CD14-positive monocyte (primary cell): ENCODE data around the gene ZNF865. TPM values are rescaled to one million over a fixed set of nuclear protein-coding genes. Genes with fewer than 3 reads are reported as not detected.
"Not testable (repeated sequence)": the region's sequence is repeated elsewhere in the genome, so short reads cannot be mapped to it uniquely, and the experiment has no call there.

ENCODE experiments used
- DNase-seq, 3 donors: peaks; one replicate each; pipeline ENCODE4 v3.0.0-alpha.2; 2011 to 2022
- H2AFZ ChIP-seq: 2 replicates; pipeline ENCODE4 v1.6.0; 2012; ENCODE audit warnings: mild to moderate bottlenecking, low read depth, low read length, inconsistent platforms; ENCODE audit not compliant: insufficient read depth, poor library complexity, severe bottlenecking
- H3K27ac ChIP-seq, 2 donors: 1 replicate in 1 of 2; 2 replicates in 1 of 2; pipeline ENCODE4 v1.5.1; 2012 to 2013; ENCODE audit warnings: low read length in 2 of 2, control low read depth in 1 of 2, inconsistent platforms in 1 of 2, low read depth in 1 of 2, mild to moderate bottlenecking in 1 of 2
- H3K27me3 ChIP-seq, 2 donors: one replicate each; pipeline versions ENCODE4 v1.6.0 to v1.6.1; 2011 to 2013; ENCODE audit warnings: low read length in 2 of 2; ENCODE audit not compliant: control insufficient read depth in 2 of 2, insufficient read depth in 2 of 2
- H3K36me3 ChIP-seq, 2 donors: replicated peaks in 1 of 2; 1 replicate in 1 of 2; 2 replicates in 1 of 2; pipeline versions ENCODE4 v1.5.1 to v1.6.1; 2012 to 2013; ENCODE audit warnings: low read length in 2 of 2, control low read depth in 1 of 2, inconsistent platforms in 1 of 2, mild to moderate bottlenecking in 1 of 2; ENCODE audit not compliant: insufficient read depth in 2 of 2, control insufficient read depth in 1 of 2
- H3K4me1 ChIP-seq, 2 donors: 1 replicate in 1 of 2; 2 replicates in 1 of 2; pipeline versions ENCODE4 v1.5.1 to v1.6.1; 2012 to 2013; ENCODE audit warnings: low read length in 2 of 2, control low read depth in 1 of 2, inconsistent platforms in 1 of 2, mild to moderate bottlenecking in 1 of 2, moderate library complexity in 1 of 2; ENCODE audit not compliant: insufficient read depth in 2 of 2, control insufficient read depth in 1 of 2
- H3K4me2 ChIP-seq: replicated peaks from 2 replicates; pipeline ENCODE3; 2012; ENCODE audit warnings: low read length, moderate library complexity, mild to moderate bottlenecking; ENCODE audit not compliant: poor library complexity, severe bottlenecking; ENCODE audit errors: extremely low read depth
- H3K4me3 ChIP-seq, 3 experiments: fragments of 200-600 bp in 1 of 3; sonication (generic) in 1 of 3; replicated peaks in 1 of 3; 1 replicate in 2 of 3; 2 replicates in 1 of 3; pipeline ENCODE4 v1.5.1; 2011 to 2013; ENCODE audit warnings: low read length in 3 of 3, mild to moderate bottlenecking in 3 of 3, control low read depth in 2 of 3, low read depth in 2 of 3, inconsistent platforms in 1 of 3, moderate library complexity in 1 of 3
- H3K79me2 ChIP-seq: 2 replicates; pipeline ENCODE4 v1.6.0; 2012; ENCODE audit warnings: mild to moderate bottlenecking, control low read depth, inconsistent platforms, low read length, moderate library complexity; ENCODE audit not compliant: insufficient read depth
- H3K9ac ChIP-seq: 2 replicates; pipeline ENCODE4 v1.6.0; 2017; ENCODE audit warnings: low read length, mild to moderate bottlenecking; ENCODE audit not compliant: insufficient read depth, poor library complexity, severe bottlenecking
- H3K9me3 ChIP-seq, 2 donors: replicated peaks in 1 of 2; 1 replicate in 1 of 2; 2 replicates in 1 of 2; pipeline versions ENCODE4 v1.5.1 to v1.6.1; 2012 to 2013; ENCODE audit warnings: low read length in 2 of 2, control low read depth in 1 of 2; ENCODE audit not compliant: control insufficient read depth in 1 of 2, insufficient read depth in 1 of 2
- H4K20me1 ChIP-seq: 2 replicates; pipeline ENCODE4 v1.6.0; 2012; ENCODE audit warnings: mild to moderate bottlenecking, low read length, control low read depth, moderate library complexity; ENCODE audit not compliant: insufficient read depth
- H3K27ac Mint-ChIP-seq, 7 donors: one replicate each; pipeline ENCODE4 v1.8.0; 2020; ENCODE audit warnings: mild to moderate bottlenecking in 7 of 7, mixed read lengths in 7 of 7, moderate library complexity in 6 of 7, inconsistent platforms in 2 of 7
- H3K27me3 Mint-ChIP-seq, 3 donors: one replicate each; pipeline ENCODE4 v1.8.0; 2021 to 2022; ENCODE audit warnings: low read depth in 3 of 3, mild to moderate bottlenecking in 3 of 3, mixed read lengths in 3 of 3, moderate library complexity in 3 of 3, inconsistent platforms in 1 of 3
- H3K36me3 Mint-ChIP-seq, 2 donors: one replicate each; pipeline ENCODE4 v1.8.0; 2020; ENCODE audit warnings: mixed read lengths in 2 of 2, inconsistent platforms in 1 of 2, mild to moderate bottlenecking in 1 of 2
- H3K4me1 Mint-ChIP-seq: one replicate; pipeline ENCODE4 v1.8.0; 2020; ENCODE audit warnings: mild to moderate bottlenecking, mixed read lengths
- H3K4me3 Mint-ChIP-seq, 2 donors: one replicate each; pipeline ENCODE4 v1.8.0; 2020; ENCODE audit warnings: mild to moderate bottlenecking in 2 of 2, mixed read lengths in 2 of 2, moderate library complexity in 1 of 2
- H3K9me3 Mint-ChIP-seq, 7 donors: one replicate each; pipeline ENCODE4 v1.8.0; 2020 to 2022; ENCODE audit warnings: mixed read lengths in 7 of 7, mild to moderate bottlenecking in 6 of 7, moderate library complexity in 6 of 7, inconsistent platforms in 2 of 7
- WGBS: methylation state at CpG from one replicate; pipeline ENCODE4 v1.1.5; 2013; ENCODE audit warnings: missing lambda C conversion rate; ENCODE audit not compliant: insufficient coverage; 5-methylcytosine and 5-hydroxymethylcytosine counted together
- intact Hi-C, 2 donors: fragments of 100-400 bp; cut with micrococcal nuclease; formaldehyde crosslinking; loops; one replicate each; pipeline versions ENCODE4 v1.15.0 to v1.15.1; 2023
- polyA plus RNA-seq, 3 donors: library from polyadenylated mRNA; depleted of rRNA in 1 of 3; unstranded in 2 of 3; stranded (reverse) in 1 of 3; fragments of 300-500 nt in 2 of 3; fragments of >200 nt in 1 of 3; fragmentation: Illumina TruSeq in 2 of 3; gene quantifications; 1 replicate in 2 of 3; 2 replicates in 1 of 3; pipeline ENCODE4 v1.2.3, GENCODE V29; 2012 to 2021
- TF ChIP-seq, protein P1 (sequence below): fragments of 200-600 bp; IDR thresholded peaks from one replicate; pipeline ENCODE4 v1.8.0; 2022; ENCODE audit warnings: antibody characterized with exemption, mild to moderate bottlenecking

Gene ZNF865
- polyA plus RNA-seq, 3 donors = 0.03 to 6.0 (median 0.07) TPM

DNA sequence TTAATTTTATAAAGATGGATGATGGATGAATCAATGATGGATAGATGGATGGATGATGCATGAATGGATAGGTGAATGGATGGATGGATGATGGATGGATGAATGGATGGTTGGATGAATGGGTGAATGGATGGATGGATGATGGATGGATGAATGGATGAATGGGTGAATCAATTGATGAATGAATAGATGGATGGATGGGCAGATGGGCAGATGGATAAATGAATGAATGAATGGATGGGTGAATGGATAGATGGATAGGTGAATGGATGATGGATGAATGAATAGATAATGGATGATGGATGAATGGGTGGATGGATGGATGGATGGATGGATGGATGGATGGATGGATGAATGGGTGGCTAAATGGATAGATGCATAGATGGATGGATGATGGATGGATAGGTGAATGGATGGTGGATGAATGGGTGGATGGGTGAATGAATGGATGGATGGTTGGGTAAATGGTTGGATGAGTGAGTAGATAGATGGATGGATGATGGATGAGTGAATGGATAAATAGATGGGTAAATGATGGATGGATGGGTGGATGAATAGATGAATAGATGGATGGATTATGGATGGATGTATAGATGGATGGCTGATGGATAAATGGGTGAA, 37.6 kb upstream of the ZNF865 start:
- H3K27ac ChIP-seq = no peak overlapping the region
- Mint-ChIP-seq H3K4me3 (no peak overlapping the region), H3K27ac (no peak overlapping the region), H3K4me1 (no peaks in the 10 kb centered on the region), H3K36me3 (no peaks in the 10 kb centered on the region), H3K9me3 (peaks cover 0 to 7% (median 0%) of the 10 kb centered on the region in 7 donors), H3K27me3 (peaks cover 4 to 7% (median 6%) of the 10 kb centered on the region in 3 donors)
- no peak for DNase-seq
- no peak overlapping the region for H2AFZ ChIP-seq
- H4K20me1 ChIP-seq = no peaks in the 10 kb centered on the region
- H3K9ac ChIP-seq = no peak overlapping the region
- H3K36me3 ChIP-seq = no peaks in the 10 kb centered on the region
- no peaks in the 10 kb centered on the region for H3K27me3 ChIP-seq
- TF ChIP-seq, protein P1, sequence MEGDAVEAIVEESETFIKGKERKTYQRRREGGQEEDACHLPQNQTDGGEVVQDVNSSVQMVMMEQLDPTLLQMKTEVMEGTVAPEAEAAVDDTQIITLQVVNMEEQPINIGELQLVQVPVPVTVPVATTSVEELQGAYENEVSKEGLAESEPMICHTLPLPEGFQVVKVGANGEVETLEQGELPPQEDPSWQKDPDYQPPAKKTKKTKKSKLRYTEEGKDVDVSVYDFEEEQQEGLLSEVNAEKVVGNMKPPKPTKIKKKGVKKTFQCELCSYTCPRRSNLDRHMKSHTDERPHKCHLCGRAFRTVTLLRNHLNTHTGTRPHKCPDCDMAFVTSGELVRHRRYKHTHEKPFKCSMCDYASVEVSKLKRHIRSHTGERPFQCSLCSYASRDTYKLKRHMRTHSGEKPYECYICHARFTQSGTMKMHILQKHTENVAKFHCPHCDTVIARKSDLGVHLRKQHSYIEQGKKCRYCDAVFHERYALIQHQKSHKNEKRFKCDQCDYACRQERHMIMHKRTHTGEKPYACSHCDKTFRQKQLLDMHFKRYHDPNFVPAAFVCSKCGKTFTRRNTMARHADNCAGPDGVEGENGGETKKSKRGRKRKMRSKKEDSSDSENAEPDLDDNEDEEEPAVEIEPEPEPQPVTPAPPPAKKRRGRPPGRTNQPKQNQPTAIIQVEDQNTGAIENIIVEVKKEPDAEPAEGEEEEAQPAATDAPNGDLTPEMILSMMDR = no peak
- H3K4me1 ChIP-seq = no peaks in the 10 kb centered on the region
- intact Hi-C loops = no loop called here
- no peaks in the 10 kb centered on the region for H3K79me2 ChIP-seq
- no peak overlapping the region for H3K4me3 ChIP-seq
- H3K4me2 ChIP-seq = no peak overlapping the region
- H3K9me3 ChIP-seq = no peaks in the 10 kb centered on the region

DNA sequence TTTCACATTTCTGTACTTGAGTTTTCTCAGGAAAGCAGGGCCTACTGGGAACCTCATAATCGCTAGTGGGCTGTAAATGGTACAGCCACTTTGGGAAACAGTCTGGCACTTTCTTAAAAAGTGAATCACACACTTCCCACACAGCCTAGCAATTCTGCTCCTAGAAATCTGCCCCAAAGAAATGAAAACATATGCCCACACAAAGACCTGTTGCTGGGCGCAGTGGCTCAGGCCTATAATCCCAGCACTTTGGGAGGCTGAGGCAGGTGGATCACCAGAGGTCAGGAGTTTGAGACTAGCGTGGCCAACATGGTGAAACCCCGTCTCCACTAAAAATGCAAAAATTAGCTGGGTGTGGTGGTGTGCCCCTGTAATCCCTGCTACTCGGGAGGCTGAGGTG, 36.0 kb upstream of the ZNF865 start:
- H3K36me3 ChIP-seq, H2AFZ ChIP-seq, H3K27ac ChIP-seq, DNase-seq, intact Hi-C loops, H3K4me2 ChIP-seq, H3K79me2 ChIP-seq, H3K36me3 Mint-ChIP-seq, H3K4me1 Mint-ChIP-seq, H3K4me3 ChIP-seq, H3K9ac ChIP-seq, H3K4me1 ChIP-seq, H3K9me3 Mint-ChIP-seq, H3K27me3 ChIP-seq, H3K27ac Mint-ChIP-seq, H4K20me1 ChIP-seq, H3K9me3 ChIP-seq, H3K27me3 Mint-ChIP-seq, H3K4me3 Mint-ChIP-seq: not testable (repeated sequence)
- whole genome bisulfite sequencing = 95% methylated on average over 5 of the region's 5 CpGs

DNA sequence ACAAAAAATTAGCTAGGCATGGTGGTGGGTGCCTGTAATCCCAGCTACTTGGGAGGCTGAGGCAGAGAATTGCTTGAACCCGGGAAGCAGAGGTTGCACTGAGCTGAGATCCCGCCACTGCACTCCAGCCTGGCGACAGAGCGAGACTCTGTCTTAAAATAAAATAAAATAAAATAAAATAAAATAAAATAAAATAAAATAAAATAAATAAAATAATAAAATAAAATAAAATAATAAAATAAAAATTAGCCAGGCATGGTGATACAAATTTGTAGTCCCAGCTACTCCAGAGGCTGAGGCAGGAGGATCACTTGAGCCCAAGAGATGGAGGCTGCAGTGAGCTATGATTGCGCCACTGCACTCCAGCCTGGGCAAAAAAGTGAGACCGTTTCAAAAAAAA, 31.5 kb upstream of the ZNF865 start:
- H3K4me3 Mint-ChIP-seq, H4K20me1 ChIP-seq, H3K79me2 ChIP-seq, H3K4me1 Mint-ChIP-seq, H3K27me3 Mint-ChIP-seq, H3K27me3 ChIP-seq, H3K4me1 ChIP-seq, intact Hi-C loops, H3K9ac ChIP-seq, DNase-seq, H3K9me3 ChIP-seq, H3K36me3 Mint-ChIP-seq, H3K36me3 ChIP-seq, H3K27ac ChIP-seq, H3K4me2 ChIP-seq, H3K27ac Mint-ChIP-seq, H2AFZ ChIP-seq, H3K4me3 ChIP-seq, H3K9me3 Mint-ChIP-seq: not testable (repeated sequence)
- no CpG with 5 or more reads among the region's 6 CpGs for WGBS
